HAP-1 (cell line): ENCODE data around the gene ALKBH3.

Experiments
- DNase-seq, 2 experiments: peaks; one replicate each; pipeline ENCODE4 v3.0.0-alpha.2; 2016 to 2020; ENCODE audit warnings: low spot score in 2 of 2
- H3K27me3 ChIP-seq: fragments of 250-450 bp; sonication (Bioruptor Pico); 2 replicates; pipeline ENCODE4 v1.5.1; 2020; ENCODE audit warnings: low read depth, mild to moderate bottlenecking, moderate library complexity
- H3K36me3 ChIP-seq: fragments of 250-450 bp; sonication (Bioruptor Pico); replicated peaks from 2 replicates; pipeline ENCODE4 v1.5.1; 2020; ENCODE audit warnings: mild to moderate bottlenecking
- H3K4me1 ChIP-seq: fragments of 250-450 bp; sonication (Bioruptor Pico); 2 replicates; pipeline ENCODE4 v1.5.1; 2020; ENCODE audit warnings: mild to moderate bottlenecking
- H3K4me3 ChIP-seq: fragments of 250-450 bp; sonication (Bioruptor Pico); 2 replicates; pipeline ENCODE4 v1.5.1; 2020; ENCODE audit warnings: mild to moderate bottlenecking, moderate library complexity
- H3K9me3 ChIP-seq: fragments of 250-450 bp; sonication (Bioruptor Pico); 2 replicates; pipeline ENCODE4 v1.5.1; 2020; ENCODE audit warnings: mild to moderate bottlenecking, moderate library complexity
- in situ Hi-C: fragments of 300-500 bp; cut with MboI; formaldehyde crosslinking; loops from 3 replicates; pipeline ENCODE4 v1.14.3; 2020; ENCODE audit warnings: low sequenced_read_pairs, inconsistent platforms, mixed read lengths

The ALKBH3 gene

GRCh38 chr11:43903969-43904368 is 23.3 kb downstream of the ALKBH3 start:
- no peaks in the 10 kb centered on the region for H3K27me3 ChIP-seq
- no peak overlapping the region for H3K4me3 ChIP-seq
- no peaks in the 10 kb centered on the region for H3K9me3 ChIP-seq
- DNase-seq, result no peak
- H3K4me1 ChIP-seq, result no peaks in the 10 kb centered on the region
- in situ Hi-C loops, result no loop called here
- H3K36me3 ChIP-seq, result peaks cover 13% of the 10 kb centered on the region

GRCh38 chr11:43904742-43905535 is 24.3 kb downstream of the ALKBH3 start:
- Histone ChIP-seq H3K27me3 (no peaks in the 10 kb centered on the region), H3K9me3 (no peaks in the 10 kb centered on the region), H3K36me3 (peaks cover 13% of the 10 kb centered on the region), H3K4me1 (no peaks in the 10 kb centered on the region), H3K4me3 (no peak overlapping the region)
- in situ Hi-C loops, result no loop called here
- DNase-seq, result no peak

GRCh38 chr11:43905813-43906241 is 25.2 kb downstream of the ALKBH3 start:
- no peaks in the 10 kb centered on the region for H3K4me1 ChIP-seq
- no peaks in the 10 kb centered on the region for H3K27me3 ChIP-seq
- H3K9me3 ChIP-seq, result no peaks in the 10 kb centered on the region
- H3K36me3 ChIP-seq, result peaks cover 13% of the 10 kb centered on the region
- in situ Hi-C loops, result no loop called here
- H3K4me3 ChIP-seq, result no peak overlapping the region
- DNase-seq, result no peak

- Histone ChIP-seq H3K27me3 (no peaks in the 10 kb centered on the region), H3K4me3 (no peak overlapping the region), H3K4me1 (no peaks in the 10 kb centered on the region), H3K36me3 (peaks cover 13% of the 10 kb centered on the region), H3K9me3 (no peaks in the 10 kb centered on the region)
- DNase-seq, result no peak
- in situ Hi-C loops, result no loop called here
These were observed 26.7 kb downstream of the ALKBH3 start for GRCh38 chr11:43907028-43907975.

- in situ Hi-C loops, result no loop called here
- H3K4me1 ChIP-seq, result no peaks in the 10 kb centered on the region
- H3K4me3 ChIP-seq, result no peak overlapping the region
- H3K9me3 ChIP-seq, result no peaks in the 10 kb centered on the region
- DNase-seq, result no peak
- H3K36me3 ChIP-seq, result peaks cover 9% of the 10 kb centered on the region
- H3K27me3 ChIP-seq, result no peaks in the 10 kb centered on the region
These were observed 27.6 kb downstream of the ALKBH3 start for GRCh38 chr11:43908191-43908590.

GRCh38 chr11:43908683-43909082 is 28.1 kb downstream of the ALKBH3 start:
- Histone ChIP-seq H3K4me3 (no peak overlapping the region), H3K9me3 (no peaks in the 10 kb centered on the region), H3K4me1 (no peaks in the 10 kb centered on the region), H3K27me3 (no peaks in the 10 kb centered on the region), H3K36me3 (peaks cover 6% of the 10 kb centered on the region)
- no peak for DNase-seq
- in situ Hi-C loops, result no loop called here

GRCh38 chr11:43913829-43914380 is 33.3 kb downstream of the ALKBH3 start:
- peaks cover 3% of the 10 kb centered on the region; the same call in 1 of the 2 replicates for H3K36me3 ChIP-seq
- DNase-seq, result no peak
- no peaks in the 10 kb centered on the region for H3K4me1 ChIP-seq
- H3K4me3 ChIP-seq, result no peak overlapping the region
- in situ Hi-C loops, result no loop called here
- H3K9me3 ChIP-seq, result no peaks in the 10 kb centered on the region
- no peaks in the 10 kb centered on the region for H3K27me3 ChIP-seq

GRCh38 chr11:43914466-43914865 is 33.8 kb downstream of the ALKBH3 start:
- peaks cover 4% of the 10 kb centered on the region for H3K36me3 ChIP-seq
- no peaks in the 10 kb centered on the region for H3K9me3 ChIP-seq
- H3K4me3 ChIP-seq, result no peak overlapping the region
- H3K27me3 ChIP-seq, result no peaks in the 10 kb centered on the region
- H3K4me1 ChIP-seq, result no peaks in the 10 kb centered on the region
- in situ Hi-C loops, result no loop called here
- DNase-seq, result no peak

GRCh38 chr11:43916621-43917020 is 36.0 kb downstream of the ALKBH3 start:
- Histone ChIP-seq H3K36me3 (peaks cover 6% of the 10 kb centered on the region), H3K27me3 (no peaks in the 10 kb centered on the region), H3K4me3 (no peak overlapping the region), H3K4me1 (no peaks in the 10 kb centered on the region), H3K9me3 (no peaks in the 10 kb centered on the region)
- in situ Hi-C loops, result no loop called here
- no peak for DNase-seq

- DNase-seq, result no peak
- Histone ChIP-seq H3K27me3 (no peaks in the 10 kb centered on the region), H3K4me1 (no peaks in the 10 kb centered on the region), H3K9me3 (no peaks in the 10 kb centered on the region), H3K4me3 (no peak overlapping the region), H3K36me3 (peaks cover 8% of the 10 kb centered on the region)
- in situ Hi-C loops, result no loop called here
These were observed 37.2 kb downstream of the ALKBH3 start for GRCh38 chr11:43917851-43918250.

GRCh38 chr11:43918662-43919061 is 38.0 kb downstream of the ALKBH3 start:
- Histone ChIP-seq H3K9me3 (no peaks in the 10 kb centered on the region), H3K4me3 (no peak overlapping the region), H3K27me3 (no peaks in the 10 kb centered on the region), H3K36me3 (peaks cover 8% of the 10 kb centered on the region), H3K4me1 (peaks cover under 1% of the 10 kb centered on the region; the same call in 1 of the 2 replicates)
- in situ Hi-C loops, result no loop called here
- no peak for DNase-seq

- no peak overlapping the region for H3K4me3 ChIP-seq
- in situ Hi-C loops, result no loop called here
- H3K9me3 ChIP-seq, result no peaks in the 10 kb centered on the region
- DNase-seq, result no peak
- peaks cover 7% of the 10 kb centered on the region for H3K4me1 ChIP-seq
- H3K27me3 ChIP-seq, result no peaks in the 10 kb centered on the region
- H3K36me3 ChIP-seq, result peaks cover 8% of the 10 kb centered on the region
These were observed 39.4 kb downstream of the ALKBH3 start for GRCh38 chr11:43919852-43920597.
